ENCODE results near the gene BPIFB2. TPM values are rescaled to one million over a fixed set of nuclear protein-coding genes. Genes with fewer than 3 reads are reported as not detected.

The BPIFB2 gene
- total RNA-seq, 2 experiments from 2014 or later = not detected

DNA sequence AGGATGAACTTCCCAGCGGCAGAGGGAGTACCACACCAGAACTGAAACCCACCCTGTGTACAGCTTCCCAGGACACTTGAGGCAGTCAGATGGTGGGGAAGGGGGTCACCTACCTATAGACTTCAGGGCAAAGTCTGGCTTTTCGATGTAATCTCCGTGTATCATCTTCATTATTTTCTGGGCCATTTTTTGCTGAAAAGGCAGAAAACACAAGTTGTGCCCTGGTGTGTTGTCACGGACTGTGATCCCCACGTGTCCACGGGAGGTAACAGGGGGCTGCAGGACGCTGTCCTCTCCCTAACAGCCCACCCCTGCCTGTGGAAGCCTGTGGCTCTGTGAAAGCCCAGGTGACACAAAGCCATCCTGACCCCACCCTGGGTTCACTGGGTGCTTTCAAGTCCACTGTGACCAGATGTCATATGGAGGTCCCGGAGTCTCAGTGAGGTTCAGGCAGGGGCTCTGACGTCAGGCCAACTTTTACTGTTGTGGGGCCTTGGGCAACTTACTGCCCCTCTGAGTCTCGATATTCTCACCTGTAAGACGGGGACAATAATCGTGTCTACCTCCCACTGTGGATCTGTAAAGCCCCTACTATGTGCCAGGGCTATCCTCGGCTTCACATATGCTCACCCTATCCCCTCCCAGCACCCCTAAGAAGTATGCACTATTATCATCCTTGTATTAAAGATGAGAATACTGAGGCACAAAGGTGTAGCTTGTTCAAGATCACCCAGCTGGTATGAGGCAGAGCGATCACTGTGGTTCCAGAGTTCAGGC is 17.8 kb upstream of the BPIFB2 start:
- no peak overlapping the region for H3K4me3 Mint-ChIP-seq
- peaks cover 2% of the 10 kb centered on the region for H3K36me3 Mint-ChIP-seq
- peaks cover 3% of the 10 kb centered on the region for H3K9me3 Mint-ChIP-seq
- CTCF ChIA-PET = no interaction called here
- DNase-seq = no peak
- intact Hi-C loops (cut with micrococcal nuclease) = no loop called here
- H3K27ac Mint-ChIP-seq = no peak overlapping the region
- peaks cover 6% of the 10 kb centered on the region for H3K4me1 Mint-ChIP-seq (ENCODE audit: low read depth)
- no peaks in the 10 kb centered on the region for H3K27me3 Mint-ChIP-seq
- POLR2A ChIA-PET = no interaction called here

DNA sequence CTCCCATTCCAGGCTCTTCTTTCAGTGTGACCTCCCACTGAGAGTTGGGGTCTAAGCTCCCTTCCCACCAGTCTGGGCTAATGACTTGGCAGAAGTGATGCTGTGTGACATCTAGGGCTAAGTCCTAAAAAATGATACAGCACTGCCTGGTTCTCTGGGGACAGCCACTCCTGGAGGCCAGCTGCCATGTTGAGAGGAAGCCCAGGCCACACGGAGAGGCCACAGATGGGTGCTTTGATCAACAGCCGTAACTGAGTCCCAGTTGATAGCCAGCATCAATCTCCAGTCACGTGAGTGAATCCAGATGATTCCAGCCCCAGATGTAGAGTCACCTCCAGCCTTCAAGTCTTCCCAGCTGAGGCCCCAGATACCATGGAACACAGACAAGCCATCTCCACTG is 17.1 kb upstream of the BPIFB2 start:
- Mint-ChIP-seq H3K4me3 (no peak overlapping the region), H3K9me3 (peaks cover 11% of the 10 kb centered on the region), H3K27ac (no peak overlapping the region), H3K4me1 (ENCODE audit: low read depth) (peaks cover 6% of the 10 kb centered on the region), H3K36me3 (peaks cover 5% of the 10 kb centered on the region), H3K27me3 (no peaks in the 10 kb centered on the region)
- POLR2A ChIA-PET = no interaction called here
- CTCF ChIA-PET = interaction anchor here (1.0 kb wide), 1 partner anchor 41 kb away, joined by 3 read pairs; no protein-coding TSS in a partner anchor
- intact Hi-C loops (cut with micrococcal nuclease) = no loop called here
- DNase-seq = no peak

DNA sequence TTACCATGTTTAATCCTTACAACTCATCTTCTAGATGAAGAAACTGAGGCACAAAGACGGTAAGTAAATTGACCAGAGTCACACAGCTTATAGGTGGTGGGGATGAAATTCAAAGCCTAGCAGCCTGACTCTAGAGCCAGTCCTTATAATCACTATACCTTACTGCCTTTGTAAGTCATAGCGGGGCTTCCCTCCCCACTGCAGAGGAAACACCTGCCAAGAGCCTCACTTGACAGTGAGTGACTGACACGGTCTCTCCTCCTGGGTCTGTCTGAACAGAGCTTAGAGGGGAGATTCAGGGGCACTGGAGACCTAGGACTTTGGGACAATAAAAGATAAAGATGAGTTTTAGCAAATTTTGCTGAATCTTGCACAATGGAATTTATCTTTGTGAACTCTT is 16.1 kb upstream of the BPIFB2 start:
- Mint-ChIP-seq H3K27ac (no peak overlapping the region), H3K4me3 (no peak overlapping the region), H3K36me3 (peaks cover 5% of the 10 kb centered on the region), H3K27me3 (no peaks in the 10 kb centered on the region), H3K4me1 (ENCODE audit: low read depth) (peaks cover 6% of the 10 kb centered on the region), H3K9me3 (peaks cover 15% of the 10 kb centered on the region)
- intact Hi-C loops (cut with micrococcal nuclease) = no loop called here
- ChIA-PET CTCF (interaction anchor here (1.0 kb wide), 1 partner anchor 42 kb away, joined by 3 read pairs; no protein-coding TSS in a partner anchor), POLR2A (no interaction called here)
- no peak for DNase-seq

GRCh38 chr20:32991792-32992641 is 15.5 kb upstream of the BPIFB2 start:
- Mint-ChIP-seq H3K27ac (no peak overlapping the region), H3K4me3 (no peak overlapping the region), H3K4me1 (ENCODE audit: low read depth) (peaks cover 6% of the 10 kb centered on the region), H3K36me3 (peaks cover 5% of the 10 kb centered on the region), H3K27me3 (no peaks in the 10 kb centered on the region), H3K9me3 (peaks cover 15% of the 10 kb centered on the region)
- DNase-seq = no peak
- ChIA-PET POLR2A (no interaction called here), CTCF (no interaction called here)
- intact Hi-C loops (cut with micrococcal nuclease) = no loop called here

DNA sequence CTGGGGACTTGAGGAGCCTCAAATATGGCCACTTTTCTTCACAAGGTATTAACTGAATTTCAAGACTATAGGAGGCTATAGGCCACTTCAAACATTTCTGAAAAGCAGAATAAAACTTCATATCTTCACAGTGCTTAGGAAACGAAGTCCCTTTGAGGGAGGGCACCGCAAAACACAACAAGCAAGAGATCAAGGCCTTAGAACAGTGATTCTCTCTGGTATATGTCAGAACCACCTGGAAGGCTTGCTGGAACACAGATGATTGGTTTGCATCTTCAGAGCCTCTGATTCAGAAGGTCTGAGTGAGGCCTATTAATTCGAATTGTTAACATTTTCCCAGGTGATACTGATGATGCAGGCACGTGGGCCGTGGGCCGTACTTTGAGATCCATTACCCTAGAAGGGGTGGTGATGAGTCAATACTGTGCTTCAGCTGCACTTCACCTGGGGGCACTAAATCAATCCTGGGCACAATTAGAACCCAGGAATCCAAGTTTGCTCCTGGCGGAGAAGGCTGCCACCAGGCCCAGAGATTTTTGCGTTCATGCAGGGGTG is 13.9 kb upstream of the BPIFB2 start:
- DNase-seq = no peak
- Mint-ChIP-seq H3K27ac (no peak overlapping the region), H3K27me3 (no peaks in the 10 kb centered on the region), H3K9me3 (peaks cover 15% of the 10 kb centered on the region), H3K4me3 (no peak overlapping the region), H3K36me3 (peaks cover 5% of the 10 kb centered on the region), H3K4me1 (ENCODE audit: low read depth) (peaks cover 13% of the 10 kb centered on the region)
- intact Hi-C loops (cut with micrococcal nuclease) = loop anchor here (2.0 kb wide), 1 partner anchor 21 kb away; no protein-coding TSS in a partner anchor
- CTCF ChIA-PET = interaction anchor here (1.0 to 3.0 kb wide), 2 partner anchors 11 to 87 kb away, joined by 3 to 11 read pairs; partner anchors contain the start of gene SUN5
- POLR2A ChIA-PET = no interaction called here

DNA sequence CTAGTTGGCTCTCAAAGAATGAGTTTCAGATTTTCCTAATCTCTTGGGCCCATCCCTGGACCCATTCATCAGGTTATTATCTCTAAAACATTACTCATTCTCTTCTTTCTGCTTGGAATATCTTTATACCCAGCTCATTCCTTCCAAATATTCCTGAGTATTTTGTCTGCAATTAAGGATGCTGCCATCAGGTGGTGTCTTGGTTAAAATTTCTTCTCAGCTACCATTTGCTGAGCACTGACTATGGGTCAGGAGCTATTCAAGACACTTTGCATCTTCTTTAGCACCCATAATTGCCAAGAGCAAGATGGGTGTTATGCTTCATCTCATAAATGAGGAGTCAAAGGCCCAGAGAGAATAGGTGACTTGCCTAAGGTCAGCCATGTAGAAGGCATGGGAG is 11.7 kb upstream of the BPIFB2 start:
- no peaks in the 10 kb centered on the region for H3K27me3 Mint-ChIP-seq
- no peak for DNase-seq
- no peak overlapping the region for H3K4me3 Mint-ChIP-seq
- POLR2A ChIA-PET = no interaction called here
- peaks cover 15% of the 10 kb centered on the region for H3K9me3 Mint-ChIP-seq
- H3K4me1 Mint-ChIP-seq (ENCODE audit: low read depth) = peaks cover 14% of the 10 kb centered on the region
- H3K36me3 Mint-ChIP-seq = peaks cover 5% of the 10 kb centered on the region
- CTCF ChIA-PET = interaction anchor here (1.0 to 3.0 kb wide), 2 partner anchors 9 to 18 kb away, joined by 3 to 11 read pairs; partner anchors contain the start of gene SUN5
- no peak overlapping the region for H3K27ac Mint-ChIP-seq
- intact Hi-C loops (cut with micrococcal nuclease) = loop anchor here (2.0 kb wide), 1 partner anchor 23 kb away; no protein-coding TSS in a partner anchor

- H3K27ac Mint-ChIP-seq = no peak overlapping the region
- H3K9me3 Mint-ChIP-seq = peaks cover 15% of the 10 kb centered on the region
- peaks cover 13% of the 10 kb centered on the region for H3K4me1 Mint-ChIP-seq (ENCODE audit: low read depth)
- ChIA-PET POLR2A (no interaction called here), CTCF (interaction anchor here (1.1 kb wide), 1 partner anchor 21 kb away, joined by 3 read pairs; no protein-coding TSS in a partner anchor)
- intact Hi-C loops (cut with micrococcal nuclease) = no loop called here
- peaks cover 5% of the 10 kb centered on the region for H3K36me3 Mint-ChIP-seq
- H3K4me3 Mint-ChIP-seq = no peak overlapping the region
- no peak for DNase-seq
- H3K27me3 Mint-ChIP-seq = no peaks in the 10 kb centered on the region
Measured at GRCh38 chr20:32997431-32997830, 10.1 kb upstream of the BPIFB2 start.

GRCh38 chr20:32999603-33000250 is 7.8 kb upstream of the BPIFB2 start:
- peaks cover 3% of the 10 kb centered on the region for H3K36me3 Mint-ChIP-seq
- intact Hi-C loops (cut with micrococcal nuclease) = no loop called here
- CTCF ChIA-PET = no interaction called here
- H3K27me3 Mint-ChIP-seq = no peaks in the 10 kb centered on the region
- peaks cover 15% of the 10 kb centered on the region for H3K4me1 Mint-ChIP-seq (ENCODE audit: low read depth)
- no peak for DNase-seq
- peaks cover 11% of the 10 kb centered on the region for H3K9me3 Mint-ChIP-seq
- no peak overlapping the region for H3K27ac Mint-ChIP-seq
- POLR2A ChIA-PET = no interaction called here
- H3K4me3 Mint-ChIP-seq = no peak overlapping the region

GRCh38 chr20:33000802-33001466 is 6.6 kb upstream of the BPIFB2 start:
- peaks cover 17% of the 10 kb centered on the region for H3K4me1 Mint-ChIP-seq (ENCODE audit: low read depth)
- CTCF ChIA-PET = interaction anchor here (1.3 kb wide), 1 partner anchor 99 kb away, joined by 4 read pairs; no protein-coding TSS in a partner anchor
- no peak for DNase-seq
- H3K4me3 Mint-ChIP-seq = no peak overlapping the region
- intact Hi-C loops (cut with micrococcal nuclease) = no loop called here
- H3K9me3 Mint-ChIP-seq = peaks cover 3% of the 10 kb centered on the region
- peaks cover 2% of the 10 kb centered on the region for H3K36me3 Mint-ChIP-seq
- no peaks in the 10 kb centered on the region for H3K27me3 Mint-ChIP-seq
- POLR2A ChIA-PET = no interaction called here
- H3K27ac Mint-ChIP-seq = no peak overlapping the region

DNA sequence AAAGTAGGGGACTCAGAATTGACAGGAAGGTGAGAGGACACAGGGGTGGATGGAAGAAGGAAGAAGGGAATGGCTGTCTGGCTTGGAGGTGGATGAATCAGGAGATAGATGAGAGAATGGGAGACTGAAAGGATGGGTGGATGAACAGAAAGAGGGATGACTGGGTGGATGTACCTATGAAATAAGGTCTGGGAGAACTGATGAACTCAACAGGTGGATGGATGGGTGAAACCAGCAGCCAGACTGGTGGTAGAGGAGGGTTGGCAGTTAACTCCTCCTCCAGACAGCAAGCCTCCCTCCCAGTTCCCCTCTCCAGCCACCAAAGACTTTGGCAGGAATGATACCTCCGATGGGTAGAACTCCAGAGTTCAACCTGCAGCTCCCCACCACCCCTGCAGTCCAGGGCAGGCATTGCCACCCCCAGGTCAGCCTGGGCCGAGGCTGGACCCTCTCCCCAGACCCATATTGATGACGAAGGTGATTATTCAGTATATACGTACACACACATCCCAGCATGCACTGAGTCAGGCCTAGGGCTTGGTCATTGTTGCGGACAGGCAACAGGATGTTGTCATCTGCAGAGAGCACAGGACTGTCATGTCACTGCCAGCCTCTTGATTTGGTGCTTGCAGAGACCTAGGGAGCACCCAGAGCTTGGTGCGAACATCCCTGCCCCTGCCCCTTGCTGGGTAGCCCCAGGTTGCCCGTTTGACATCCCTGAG is 5.3 kb upstream of the BPIFB2 start:
- H3K4me1 Mint-ChIP-seq (ENCODE audit: low read depth) = peaks cover 15% of the 10 kb centered on the region
- ChIA-PET POLR2A (no interaction called here), CTCF (interaction anchor here (1.2 to 1.3 kb wide), 2 partner anchors 21 to 100 kb away, joined by 3 to 4 read pairs; no protein-coding TSS in a partner anchor)
- no peaks in the 10 kb centered on the region for H3K27me3 Mint-ChIP-seq
- no peak overlapping the region for H3K4me3 Mint-ChIP-seq
- no peak overlapping the region for H3K27ac Mint-ChIP-seq
- H3K36me3 Mint-ChIP-seq = peaks cover 2% of the 10 kb centered on the region
- intact Hi-C loops (cut with micrococcal nuclease) = no loop called here
- H3K9me3 Mint-ChIP-seq = peaks cover 3% of the 10 kb centered on the region
- DNase-seq = no peak

All from activated CD4-positive, alpha-beta memory T cell treated with anti-CD3 and anti-CD28 coated beads for 36 hours (primary cell).